ENCODE results near the gene HS6ST2.

HS6ST2 gene

DNA sequence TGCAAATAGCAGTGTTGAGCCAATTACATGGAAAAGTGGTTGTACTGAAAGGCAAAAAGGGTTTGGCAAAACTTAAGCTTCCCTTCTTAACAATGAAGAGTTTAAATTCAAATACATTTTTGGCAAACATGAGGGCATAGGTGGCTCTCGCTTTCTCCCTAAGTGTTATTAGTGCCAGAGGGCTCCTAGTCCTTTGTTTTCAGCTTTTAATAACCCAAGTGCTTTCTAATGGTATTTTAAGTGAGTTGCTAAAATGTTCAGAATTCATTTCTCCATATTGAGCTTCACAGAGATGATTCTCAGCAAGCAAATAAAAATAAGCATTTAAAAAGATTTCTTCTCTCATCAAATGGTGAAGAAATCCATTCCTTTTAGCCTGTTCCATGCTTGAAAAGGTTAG is 123.7 kb downstream of the HS6ST2 start:
- H3K9ac ChIP-seq (ENCODE audit: low read length): no peak overlapping the region
- no peaks in the 10 kb centered on the region for H3K79me2 ChIP-seq (ENCODE audit: insufficient read depth, low read length)
- no peak overlapping the region for H3K27ac ChIP-seq (ENCODE audit: low read depth, low read length, poor library complexity, severe bottlenecking)
- TF ChIP-seq EZH2 (IDR thresholded peaks at IDR 0.05; ENCODE audit: borderline replicate concordance, low read length): no peak
- TF ChIP-seq, protein P1, sequence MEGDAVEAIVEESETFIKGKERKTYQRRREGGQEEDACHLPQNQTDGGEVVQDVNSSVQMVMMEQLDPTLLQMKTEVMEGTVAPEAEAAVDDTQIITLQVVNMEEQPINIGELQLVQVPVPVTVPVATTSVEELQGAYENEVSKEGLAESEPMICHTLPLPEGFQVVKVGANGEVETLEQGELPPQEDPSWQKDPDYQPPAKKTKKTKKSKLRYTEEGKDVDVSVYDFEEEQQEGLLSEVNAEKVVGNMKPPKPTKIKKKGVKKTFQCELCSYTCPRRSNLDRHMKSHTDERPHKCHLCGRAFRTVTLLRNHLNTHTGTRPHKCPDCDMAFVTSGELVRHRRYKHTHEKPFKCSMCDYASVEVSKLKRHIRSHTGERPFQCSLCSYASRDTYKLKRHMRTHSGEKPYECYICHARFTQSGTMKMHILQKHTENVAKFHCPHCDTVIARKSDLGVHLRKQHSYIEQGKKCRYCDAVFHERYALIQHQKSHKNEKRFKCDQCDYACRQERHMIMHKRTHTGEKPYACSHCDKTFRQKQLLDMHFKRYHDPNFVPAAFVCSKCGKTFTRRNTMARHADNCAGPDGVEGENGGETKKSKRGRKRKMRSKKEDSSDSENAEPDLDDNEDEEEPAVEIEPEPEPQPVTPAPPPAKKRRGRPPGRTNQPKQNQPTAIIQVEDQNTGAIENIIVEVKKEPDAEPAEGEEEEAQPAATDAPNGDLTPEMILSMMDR (IDR thresholded peaks at IDR 0.05; ENCODE audit: low read length): no peak
- no peaks in the 10 kb centered on the region for H3K9me2 ChIP-seq (ENCODE audit: low read depth, low read length)
- H2AFZ ChIP-seq (ENCODE audit: low read length): no peak overlapping the region
- H3K36me3 ChIP-seq (ENCODE audit: insufficient read depth, low read length): no peaks in the 10 kb centered on the region
- no peak overlapping the region for H3K4me2 ChIP-seq (ENCODE audit: low read length)
- H3F3A ChIP-seq (ENCODE audit: insufficient read depth, low read length): no peaks in the 10 kb centered on the region
- H3K4me1 ChIP-seq (ENCODE audit: insufficient read depth, low read length, severe bottlenecking): no peaks in the 10 kb centered on the region
- no peaks in the 10 kb centered on the region for H3K9me3 ChIP-seq (ENCODE audit: low read length)
- no peaks in the 10 kb centered on the region for H3K27me3 ChIP-seq (ENCODE audit: insufficient read depth, low read length)
- H4K20me1 ChIP-seq (ENCODE audit: insufficient read depth, low read length): no peaks in the 10 kb centered on the region
- no peak overlapping the region for H3K4me3 ChIP-seq (ENCODE audit: low read depth, low read length, poor library complexity, severe bottlenecking)

DNA sequence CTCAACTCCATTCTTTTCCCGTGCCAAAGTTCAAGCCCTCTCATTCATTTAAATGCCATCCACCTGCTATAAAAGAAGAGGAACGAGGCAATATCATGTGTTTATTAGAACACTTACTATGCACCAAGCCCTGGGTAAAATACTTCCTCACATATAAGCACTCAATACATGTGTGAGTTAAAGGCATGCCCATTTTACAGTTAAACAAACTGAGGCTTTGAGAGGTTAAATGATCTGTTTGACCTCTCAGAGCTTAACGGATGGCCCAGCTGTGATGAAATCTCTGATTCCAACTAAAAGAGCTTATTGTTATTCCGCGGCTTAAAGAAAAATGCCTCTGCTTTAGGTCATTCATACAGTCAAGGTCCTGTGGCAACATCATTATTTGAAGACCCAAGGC is 124.3 kb downstream of the HS6ST2 start:
- H3K27me3 ChIP-seq (ENCODE audit: insufficient read depth, low read length): no peaks in the 10 kb centered on the region
- H3K9me2 ChIP-seq (ENCODE audit: low read depth, low read length): no peaks in the 10 kb centered on the region
- no peaks in the 10 kb centered on the region for H3K9me3 ChIP-seq (ENCODE audit: low read length)
- H2AFZ ChIP-seq (ENCODE audit: low read length): no peak overlapping the region
- H3K4me1 ChIP-seq (ENCODE audit: insufficient read depth, low read length, severe bottlenecking): no peaks in the 10 kb centered on the region
- no peaks in the 10 kb centered on the region for H3K79me2 ChIP-seq (ENCODE audit: insufficient read depth, low read length)
- no peaks in the 10 kb centered on the region for H3K36me3 ChIP-seq (ENCODE audit: insufficient read depth, low read length)
- no peak overlapping the region for H3K4me3 ChIP-seq (ENCODE audit: low read depth, low read length, poor library complexity, severe bottlenecking)
- no peak overlapping the region for H3K9ac ChIP-seq (ENCODE audit: low read length)
- no peaks in the 10 kb centered on the region for H4K20me1 ChIP-seq (ENCODE audit: insufficient read depth, low read length)
- H3F3A ChIP-seq (ENCODE audit: insufficient read depth, low read length): no peaks in the 10 kb centered on the region
- H3K27ac ChIP-seq (ENCODE audit: low read depth, low read length, poor library complexity, severe bottlenecking): no peak overlapping the region
- TF ChIP-seq, protein P1 (IDR thresholded peaks at IDR 0.05; ENCODE audit: low read length): no peak
- no peak for TF ChIP-seq EZH2 (IDR thresholded peaks at IDR 0.05; ENCODE audit: borderline replicate concordance, low read length)
- no peak overlapping the region for H3K4me2 ChIP-seq (ENCODE audit: low read length)

DNA sequence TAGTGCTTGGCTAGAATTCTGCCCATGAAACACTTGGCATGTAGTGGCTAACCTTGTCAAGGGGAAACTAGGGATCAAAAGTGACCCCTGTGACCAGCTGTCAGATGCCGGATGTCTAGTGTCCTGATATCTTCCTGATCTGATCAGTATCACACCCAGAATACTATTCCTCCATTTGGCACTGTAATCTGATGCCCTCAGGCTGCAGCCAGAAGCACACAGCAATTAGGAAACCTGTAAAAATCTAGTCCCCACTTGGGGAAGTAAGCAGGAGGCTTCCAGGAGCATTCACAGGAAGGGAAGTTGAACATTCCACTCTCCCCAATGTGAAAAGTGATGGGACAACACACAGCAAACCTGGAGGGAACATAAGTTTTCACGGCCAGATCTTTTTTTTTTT is 125.1 kb downstream of the HS6ST2 start:
- no peaks in the 10 kb centered on the region for H3K36me3 ChIP-seq (ENCODE audit: insufficient read depth, low read length)
- H3K27ac ChIP-seq (ENCODE audit: low read depth, low read length, poor library complexity, severe bottlenecking): no peak overlapping the region
- H3K79me2 ChIP-seq (ENCODE audit: insufficient read depth, low read length): no peaks in the 10 kb centered on the region
- TF ChIP-seq, protein P1 (IDR thresholded peaks at IDR 0.05; ENCODE audit: low read length): no peak
- TF ChIP-seq EZH2 (IDR thresholded peaks at IDR 0.05; ENCODE audit: borderline replicate concordance, low read length): no peak
- H4K20me1 ChIP-seq (ENCODE audit: insufficient read depth, low read length): no peaks in the 10 kb centered on the region
- H3K4me1 ChIP-seq (ENCODE audit: insufficient read depth, low read length, severe bottlenecking): no peaks in the 10 kb centered on the region
- H3K9ac ChIP-seq (ENCODE audit: low read length): no peak overlapping the region
- H3K9me2 ChIP-seq (ENCODE audit: low read depth, low read length): no peaks in the 10 kb centered on the region
- no peaks in the 10 kb centered on the region for H3K9me3 ChIP-seq (ENCODE audit: low read length)
- H3K27me3 ChIP-seq (ENCODE audit: insufficient read depth, low read length): no peaks in the 10 kb centered on the region
- H3F3A ChIP-seq (ENCODE audit: insufficient read depth, low read length): no peaks in the 10 kb centered on the region
- H3K4me3 ChIP-seq (ENCODE audit: low read depth, low read length, poor library complexity, severe bottlenecking): no peak overlapping the region
- H2AFZ ChIP-seq (ENCODE audit: low read length): no peak overlapping the region
- H3K4me2 ChIP-seq (ENCODE audit: low read length): no peak overlapping the region
